Measurements from ENCODE around the gene ACIN1.
"Not testable (repeated sequence)": the region's sequence is repeated elsewhere in the genome, so short reads cannot be mapped to it uniquely, and the experiment has no call there.

Gene ACIN1

GRCh38 chr14:23035303-23036144 lies 59.4 kb downstream of the ACIN1 start:
- DNase-seq: no peak

GRCh38 chr14:23034498-23035302 lies 60.2 kb downstream of the ACIN1 start, which contains the start of gene PSMB5:
Gene PSMB5 (minus strand): TSS chr14:23034900. CDS start chr14:23034881, 19 bp downstream.
- no peak for DNase-seq

- DNase-seq: no peak
These were observed 61.0 kb downstream of the ACIN1 start for GRCh38 chr14:23033801-23034497.

- DNase-seq: no peak
These were observed 61.6 kb downstream of the ACIN1 start for GRCh38 chr14:23033251-23033727.

DNA sequence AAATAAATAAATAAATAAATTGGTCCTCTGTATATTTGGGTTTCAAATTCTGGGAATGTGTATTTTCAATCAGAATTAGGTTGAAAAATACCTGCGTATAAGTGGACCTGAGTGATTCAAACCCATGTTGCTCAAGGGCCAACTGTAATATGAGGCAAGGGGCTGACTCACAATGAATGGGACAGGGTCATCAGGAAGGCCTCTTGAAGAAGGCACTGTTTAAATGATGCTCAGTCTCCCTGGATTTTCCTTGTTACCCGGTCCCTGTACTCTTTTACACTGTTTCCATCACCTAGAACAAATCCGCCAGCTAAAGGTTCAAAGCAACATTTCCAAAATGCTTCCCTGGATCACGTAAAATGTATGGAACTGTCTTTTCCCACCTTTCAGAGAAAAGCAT lies 64.0 kb downstream of the ACIN1 start:
- no peak for DNase-seq

- no peak for DNase-seq
These were observed 66.1 kb downstream of the ACIN1 start for GRCh38 chr14:23028799-23029198.

- no peak for DNase-seq
These were observed 69.7 kb downstream of the ACIN1 start for GRCh38 chr14:23025151-23025814.

GRCh38 chr14:23024612-23025075 lies 70.3 kb downstream of the ACIN1 start:
- DNase-seq: no peak

GRCh38 chr14:23023795-23024152 lies 71.2 kb downstream of the ACIN1 start:
- no peak for DNase-seq

GRCh38 chr14:23023022-23023794 lies 71.7 kb downstream of the ACIN1 start:
- no peak for DNase-seq

DNA sequence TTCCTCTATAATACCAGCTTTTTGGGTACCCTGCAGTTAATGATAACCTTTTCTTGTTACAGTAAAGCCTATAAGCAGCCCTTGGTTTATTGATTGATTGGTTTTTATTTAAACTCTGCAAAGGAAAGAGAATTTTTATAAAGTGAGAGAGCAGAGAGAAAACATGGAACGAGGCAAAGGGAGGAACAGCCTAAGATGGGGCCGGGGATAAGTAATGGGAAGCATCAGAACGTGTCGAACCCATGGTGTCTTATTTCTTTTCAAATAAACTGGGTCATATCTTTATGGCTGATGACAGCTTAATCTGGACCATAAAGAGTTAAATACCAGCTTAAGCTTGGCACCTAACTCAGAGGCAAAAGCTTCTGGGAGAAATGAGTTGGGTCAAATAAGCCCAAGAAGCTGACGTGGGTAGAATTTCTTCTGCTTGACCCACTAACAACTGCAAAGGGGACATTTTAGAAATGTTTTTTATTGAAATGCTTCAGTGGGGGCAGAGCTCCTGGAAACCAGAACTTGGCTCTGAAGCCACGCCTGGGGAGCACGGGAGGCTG lies 73.0 kb downstream of the ACIN1 start:
- DNase-seq: no peak

DNA sequence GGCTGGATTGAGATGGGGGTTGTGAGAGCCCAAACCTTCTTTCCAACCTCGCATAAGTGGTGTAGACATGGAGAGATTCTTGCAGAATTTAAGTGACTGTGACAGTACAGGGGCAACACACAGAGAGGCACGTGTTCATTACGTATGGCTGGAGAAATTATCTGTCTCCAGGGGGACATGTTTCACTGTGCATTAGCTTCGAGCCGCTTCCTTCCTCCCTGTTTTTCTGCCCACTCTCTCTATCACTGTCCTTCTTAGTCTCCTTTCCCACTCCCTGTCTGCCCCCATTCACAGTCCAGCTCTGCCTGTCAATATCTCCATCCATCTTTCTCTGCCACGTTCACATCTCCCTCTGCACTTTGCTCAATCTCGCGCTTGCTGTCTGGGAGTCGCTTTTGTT lies 73.5 kb downstream of the ACIN1 start:
- no peak for DNase-seq

GRCh38 chr14:23020143-23021128 lies 74.5 kb downstream of the ACIN1 start:
- DNase-seq: no peak

DNA sequence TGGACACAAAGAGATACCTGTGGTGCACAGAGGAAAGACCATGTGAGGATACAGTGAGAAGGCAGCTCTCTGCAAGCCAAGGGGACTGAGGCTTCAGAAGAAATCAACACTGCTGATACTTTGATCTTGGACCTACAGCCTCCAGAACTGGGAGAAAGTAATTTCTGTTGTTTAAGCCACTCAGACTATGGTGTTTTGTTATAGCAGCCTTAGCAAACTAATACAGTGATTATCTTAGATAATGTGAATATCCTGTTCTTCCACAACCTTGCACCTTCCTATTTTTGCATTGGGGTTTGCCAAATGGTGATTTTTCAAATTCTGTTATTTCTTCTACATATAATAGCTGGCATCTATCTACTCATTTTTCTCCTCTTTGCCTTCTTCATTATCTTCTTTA lies 76.8 kb downstream of the ACIN1 start:
- no peak for DNase-seq

- DNase-seq: no peak
These were observed 77.8 kb downstream of the ACIN1 start for GRCh38 chr14:23017091-23017490.

- DNase-seq: no peak
These were observed 79.3 kb downstream of the ACIN1 start for GRCh38 chr14:23015618-23016017.

- DNase-seq: not testable (repeated sequence)
These were observed 81.2 kb downstream of the ACIN1 start for GRCh38 chr14:23013749-23014054.

DNA sequence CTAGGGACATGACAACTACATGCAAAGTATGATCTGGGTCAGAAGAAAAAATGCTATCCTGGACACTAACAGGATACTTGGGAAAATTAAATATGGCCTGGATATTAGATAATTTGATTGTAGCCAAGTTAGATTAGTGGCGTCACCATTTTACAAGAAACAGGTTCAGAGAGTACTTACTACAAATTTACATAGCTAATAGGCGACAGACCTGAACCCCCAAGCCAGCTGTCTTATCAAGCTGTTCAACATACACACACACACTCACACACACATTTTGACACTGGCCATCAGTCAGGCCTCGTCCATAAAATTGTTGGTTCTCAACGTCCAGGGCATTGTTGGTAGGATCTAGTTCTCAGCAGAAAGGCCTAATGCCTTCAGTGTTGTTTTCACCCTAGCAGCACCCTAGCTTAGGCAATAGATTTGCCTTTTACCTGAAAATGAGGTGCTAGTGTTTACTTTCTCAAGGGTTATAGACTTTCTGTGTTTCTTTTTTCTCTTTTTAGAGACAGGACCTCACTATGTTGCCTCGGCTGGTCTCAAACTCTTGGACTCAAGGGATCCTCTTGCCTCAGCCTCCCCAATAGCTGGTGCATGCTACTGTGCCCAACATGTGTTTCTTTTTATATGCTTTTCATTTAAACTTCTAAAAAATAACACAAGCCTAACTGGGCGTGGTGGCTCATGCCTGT lies 81.7 kb downstream of the ACIN1 start:
- no peak for DNase-seq

GRCh38 chr14:23009939-23010726 lies 84.8 kb downstream of the ACIN1 start, which contains the start of gene C14orf93:
Gene C14orf93 (minus strand): TSS chr14:23010143. CDS start chr14:22999023, 11,120 bp downstream.
- no peak for DNase-seq

Measured in NCI-H1436 treated with DMSO at 0.1 percent for 48 hours (cell line).